ENCODE data around the gene UBQLN3.
A peak's percentile ranks its signal among the peaks of the same experiment; 100 is the strongest.

The UBQLN3 gene

GRCh38 chr11:5505363-5506048, 4.3 kb downstream of the UBQLN3 start:
- DNase-seq (ENCODE audit: low spot score), result no peak

DNA sequence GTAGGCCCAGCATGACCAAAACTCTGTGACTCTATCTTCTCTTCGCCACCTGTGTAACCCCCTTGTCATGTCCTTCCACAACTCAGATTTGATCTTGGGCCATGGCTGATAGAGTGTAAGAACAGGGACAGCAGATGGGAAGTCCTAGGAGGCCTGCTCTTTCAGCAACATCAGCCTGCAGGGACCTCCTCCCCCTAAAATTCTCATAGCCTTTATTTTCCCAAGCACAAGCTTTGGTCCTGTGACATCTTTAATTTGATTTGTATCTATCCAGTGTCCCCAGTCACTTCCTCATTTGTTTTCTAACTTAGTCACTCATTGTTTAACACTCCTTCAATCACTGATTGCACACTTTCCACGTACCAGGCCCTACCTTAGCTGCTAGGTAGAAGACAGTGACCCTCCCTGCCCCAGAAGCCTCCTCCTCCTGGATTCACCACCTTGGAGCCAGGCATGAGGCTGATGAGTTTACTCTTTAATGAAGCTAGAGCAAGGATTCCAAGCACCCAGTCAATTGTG, 5.3 kb downstream of the UBQLN3 start:
- no peak for DNase-seq (ENCODE audit: low spot score)

DNA sequence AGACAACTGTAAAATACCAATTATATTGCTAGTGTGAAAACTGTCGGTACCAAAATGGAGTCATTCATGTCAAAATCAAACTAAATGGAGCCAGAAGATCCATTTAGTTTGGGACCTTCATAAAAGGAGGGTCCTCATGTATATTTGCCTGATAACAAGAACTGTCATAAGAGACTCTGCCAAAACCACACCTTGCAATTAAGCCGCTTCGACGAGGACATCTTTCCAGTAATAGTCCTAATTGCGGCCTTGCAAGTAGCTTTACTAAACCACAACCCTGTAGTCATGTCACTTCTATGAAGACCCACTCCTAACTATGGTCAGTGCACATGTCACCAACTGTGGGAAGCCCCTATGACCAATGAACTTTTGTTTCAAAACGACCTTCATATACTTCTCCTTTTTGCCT, 9.4 kb downstream of the UBQLN3 start:
- DNase-seq (ENCODE audit: low spot score), result no peak

DNA sequence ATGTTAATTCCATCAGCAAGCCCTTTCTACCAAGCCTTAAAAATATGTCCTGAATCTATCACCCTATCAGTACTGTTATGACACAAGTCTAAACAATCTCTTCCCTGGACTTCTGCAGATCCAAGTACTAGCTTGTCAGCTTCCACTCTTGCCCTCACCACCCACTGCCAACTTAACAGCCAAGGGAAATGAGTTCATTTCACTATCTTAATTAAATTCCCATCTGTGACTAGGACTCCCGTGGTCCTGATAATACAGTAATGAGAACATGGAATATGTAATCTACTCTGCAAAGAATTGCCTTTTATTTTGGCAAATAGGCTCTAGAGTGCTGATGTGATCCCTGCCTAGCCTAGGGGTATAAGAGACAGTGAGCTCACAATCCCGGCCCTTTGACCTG, 10.1 kb downstream of the UBQLN3 start:
- DNase-seq (ENCODE audit: low spot score), result no peak

DNA sequence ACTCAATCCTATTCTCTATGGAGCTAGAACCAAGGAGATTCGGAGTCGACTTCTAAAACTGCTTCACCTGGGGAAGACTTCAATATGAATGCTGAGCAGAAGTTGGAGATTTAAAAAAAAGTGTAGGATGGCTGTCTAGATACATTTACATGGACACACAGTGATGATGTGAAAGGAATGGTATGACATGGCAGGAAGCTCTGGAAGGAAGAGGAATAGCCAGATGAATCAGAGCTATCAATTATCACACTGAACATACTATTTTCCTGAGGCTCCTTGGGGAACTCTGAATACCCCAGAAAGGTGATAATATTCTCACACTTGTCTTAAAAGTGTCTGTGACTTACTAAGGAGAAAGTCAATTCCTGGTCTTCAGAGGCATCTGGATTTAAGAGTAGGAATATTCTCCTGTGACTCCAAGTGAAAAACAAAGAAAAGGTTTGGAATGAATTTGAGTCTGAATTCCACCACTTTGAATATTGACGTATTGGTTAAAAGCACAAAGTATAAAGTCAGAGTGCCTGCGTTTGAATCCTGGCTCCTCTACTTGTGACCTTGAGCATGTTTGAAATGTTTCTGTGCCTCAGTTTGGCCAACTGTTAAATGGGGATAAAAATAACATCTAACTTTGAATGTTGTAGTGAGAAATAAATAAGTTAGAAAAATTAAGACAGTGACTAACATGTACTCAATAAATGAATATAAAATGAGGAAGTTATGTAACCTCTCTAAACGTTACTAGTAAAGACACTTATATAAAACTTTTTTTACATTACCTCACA, 20.0 kb downstream of the UBQLN3 start:
- no peak for DNase-seq (ENCODE audit: low spot score)

- no peak for DNase-seq (ENCODE audit: low spot score)
Measured at GRCh38 chr11:5488798-5489399, 20.9 kb downstream of the UBQLN3 start.

GRCh38 chr11:5488385-5488784, 21.4 kb downstream of the UBQLN3 start, which contains the start of gene OR52D1:
Gene OR52D1, plus strand, starts transcription at chr11:5488685. Its CDS starts 22 bp downstream, at chr11:5488707.
- no peak for DNase-seq (ENCODE audit: low spot score)

DNA sequence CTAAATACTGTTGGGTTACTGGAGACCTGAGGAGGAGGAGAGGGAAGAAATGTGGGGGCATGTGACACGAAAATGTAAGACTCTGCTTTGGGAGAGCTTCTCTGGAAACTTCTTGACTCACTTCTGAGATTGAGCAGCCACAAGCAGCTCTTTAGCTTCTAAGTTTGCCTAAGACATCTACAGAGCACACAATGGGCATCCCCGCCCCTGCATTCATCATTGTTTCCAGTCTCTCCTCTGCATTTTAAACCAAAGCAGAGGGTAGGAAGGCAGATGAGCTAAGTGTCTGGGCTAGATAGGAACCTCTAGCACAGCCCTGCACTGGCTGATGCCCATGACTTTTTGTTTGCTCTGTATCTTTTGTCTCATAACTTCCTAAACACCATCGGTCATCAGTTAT, 23.3 kb downstream of the UBQLN3 start:
- DNase-seq (ENCODE audit: low spot score), result no peak

- DNase-seq (ENCODE audit: low spot score), result no peak
Measured at GRCh38 chr11:5486003-5486402, 23.8 kb downstream of the UBQLN3 start.

- peak; percentile 47 for DNase-seq (ENCODE audit: low spot score)
Measured at GRCh38 chr11:5476186-5476819, 33.5 kb downstream of the UBQLN3 start.

DNA sequence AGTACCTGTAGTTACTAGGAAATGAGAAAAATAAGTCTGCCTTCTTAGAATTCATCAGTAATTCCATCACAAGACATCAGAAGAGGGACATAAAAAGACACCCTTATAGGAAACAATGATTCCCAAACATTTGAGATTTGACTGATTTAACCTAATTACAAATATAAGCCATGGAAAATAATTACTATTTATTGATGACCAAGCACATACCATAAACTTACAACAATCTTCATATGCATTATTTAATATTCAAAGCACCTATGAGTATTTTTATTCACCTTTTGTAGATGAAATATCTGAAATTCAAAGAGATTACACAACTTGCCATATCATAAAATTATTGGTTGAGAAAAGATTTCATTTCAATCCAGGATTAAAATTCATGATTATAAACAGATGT, 35.8 kb downstream of the UBQLN3 start:
- DNase-seq (ENCODE audit: low spot score), result no peak

DNA sequence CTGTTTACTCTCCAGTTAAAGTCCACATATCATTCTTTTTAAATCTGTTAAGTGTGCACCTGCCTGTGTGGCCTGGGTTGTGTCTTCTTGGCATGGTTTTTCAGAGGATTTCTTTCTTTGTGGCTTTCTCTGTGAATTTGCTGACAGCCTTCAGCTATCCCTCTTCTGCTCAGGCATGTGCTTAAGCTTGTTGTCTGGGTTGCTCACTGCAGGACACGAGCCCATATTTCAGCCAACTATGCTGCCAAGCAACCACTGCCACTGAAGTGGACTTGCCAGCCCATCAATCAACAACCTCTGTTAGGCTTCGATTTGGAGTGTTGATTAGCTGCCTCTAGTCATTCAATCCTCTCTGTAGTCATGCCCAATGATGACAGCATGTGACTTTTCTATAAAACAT, 42.2 kb downstream of the UBQLN3 start:
- no peak for DNase-seq (ENCODE audit: low spot score)

DNA sequence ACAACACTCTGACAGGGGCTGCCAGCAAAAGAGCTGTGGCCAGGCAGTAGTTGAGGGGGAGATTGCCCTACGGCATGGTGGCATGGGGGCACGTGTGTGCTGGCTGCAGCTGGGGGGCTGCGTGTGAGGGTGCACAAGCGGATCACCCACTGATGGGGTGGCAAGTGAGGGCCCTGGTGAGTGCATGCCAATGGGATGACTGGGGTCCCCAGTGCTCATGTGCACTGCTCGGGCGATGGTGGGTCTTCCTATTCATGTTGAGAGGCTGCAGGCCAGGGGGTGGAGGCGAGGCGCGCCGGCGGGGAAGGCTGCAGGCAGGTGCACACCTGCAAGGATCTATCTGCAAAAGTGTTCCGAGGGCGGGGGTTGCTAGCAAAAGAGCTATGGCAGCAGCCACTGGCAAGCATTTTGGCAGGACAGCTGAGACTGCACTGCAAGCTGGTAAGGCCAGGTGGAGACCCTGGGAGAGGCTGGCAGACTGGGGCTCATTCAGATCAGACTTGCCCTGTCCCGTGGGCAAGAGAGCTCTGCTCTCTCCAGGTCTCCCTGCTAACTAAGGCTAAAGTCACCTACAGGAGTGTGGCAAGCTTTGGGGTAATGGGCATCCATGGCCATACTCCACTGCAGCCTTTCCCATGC, 48.7 kb downstream of the UBQLN3 start:
- DNase-seq (ENCODE audit: low spot score), result no peak

Data from RKO (cell line).